DND-41 (cell line): ENCODE data around the gene DGKB.
A peak's percentile ranks its signal among the peaks of the same experiment; 100 is the strongest.

ENCODE experiments used
- ATAC-seq: fragments of 200-7000 bp; cut with Tn5 transposase; 3 replicates; pipeline ENCODE4 v1.9.1; 2021; ENCODE audit warnings: low read depth; ENCODE audit not compliant: insufficient read depth
- DNase-seq: peaks from one replicate; pipeline ENCODE4 v3.0.0-alpha.2; 2020
- H2AFZ ChIP-seq: 2 replicates; pipeline ENCODE4 v1.6.0; 2012; ENCODE audit warnings: low read depth, low read length
- H3K27ac ChIP-seq: 2 replicates; pipeline ENCODE4 v1.5.1; 2012; ENCODE audit warnings: low read length, inconsistent platforms
- H3K27me3 ChIP-seq: fragments of 200-600 bp; sonication (generic); 2 replicates; pipeline ENCODE4 v1.6.0; 2012; ENCODE audit warnings: low read length, mild to moderate bottlenecking, inconsistent platforms; ENCODE audit not compliant: insufficient read depth, poor library complexity
- H3K36me3 ChIP-seq: 2 replicates; pipeline ENCODE4 v1.5.1; 2012; ENCODE audit warnings: low read length, inconsistent platforms; ENCODE audit not compliant: insufficient read depth
- H3K4me1 ChIP-seq: 2 replicates; pipeline ENCODE4 v1.5.1; 2012; ENCODE audit warnings: mild to moderate bottlenecking, low read length; ENCODE audit not compliant: insufficient read depth
- H3K4me2 ChIP-seq: 2 replicates; pipeline ENCODE4 v1.6.0; 2012; ENCODE audit warnings: mild to moderate bottlenecking, moderate library complexity, low read length, inconsistent platforms; ENCODE audit not compliant: insufficient read depth
- H3K4me3 ChIP-seq, 2 experiments: fragments of 200-600 bp in 1 of 2; shearing (Covaris generic) in 1 of 2; 2 replicates each; pipeline ENCODE4 v1.5.1; 2012 to 2016; ENCODE audit warnings: inconsistent platforms in 2 of 2, low read length in 2 of 2, mild to moderate bottlenecking in 2 of 2, low read depth in 1 of 2, moderate library complexity in 1 of 2
- H3K79me2 ChIP-seq: 2 replicates; pipeline ENCODE4 v1.6.0; 2012; ENCODE audit warnings: low read length, inconsistent platforms; ENCODE audit not compliant: insufficient read depth
- H3K9ac ChIP-seq: 2 replicates; pipeline ENCODE4 v1.6.0; 2012; ENCODE audit warnings: low read depth, mild to moderate bottlenecking, inconsistent platforms, low read length, moderate library complexity
- H3K9me3 ChIP-seq: 2 replicates; pipeline ENCODE4 v1.5.1; 2012; ENCODE audit warnings: low read length, moderate library complexity, mild to moderate bottlenecking, inconsistent platforms; ENCODE audit not compliant: insufficient read depth, severe bottlenecking
- H4K20me1 ChIP-seq: 2 replicates; pipeline ENCODE4 v1.6.0; 2012; ENCODE audit warnings: low read length; ENCODE audit not compliant: insufficient read depth
- EZH2 ChIP-seq: IDR thresholded peaks from 3 replicates; pipeline ENCODE4 v1.6.1; 2012; ENCODE audit warnings: borderline replicate concordance, low read depth, mild to moderate bottlenecking, moderate library complexity, low read length, inconsistent platforms; ENCODE audit not compliant: severe bottlenecking
- TF ChIP-seq, protein P1 (sequence below): IDR thresholded peaks from 2 replicates; pipeline ENCODE4 v1.5.1; 2012; ENCODE audit warnings: borderline replicate concordance, low read length, moderate library complexity, mild to moderate bottlenecking; ENCODE audit not compliant: poor library complexity, severe bottlenecking; ENCODE audit errors: extremely low read depth

DGKB gene

DNA sequence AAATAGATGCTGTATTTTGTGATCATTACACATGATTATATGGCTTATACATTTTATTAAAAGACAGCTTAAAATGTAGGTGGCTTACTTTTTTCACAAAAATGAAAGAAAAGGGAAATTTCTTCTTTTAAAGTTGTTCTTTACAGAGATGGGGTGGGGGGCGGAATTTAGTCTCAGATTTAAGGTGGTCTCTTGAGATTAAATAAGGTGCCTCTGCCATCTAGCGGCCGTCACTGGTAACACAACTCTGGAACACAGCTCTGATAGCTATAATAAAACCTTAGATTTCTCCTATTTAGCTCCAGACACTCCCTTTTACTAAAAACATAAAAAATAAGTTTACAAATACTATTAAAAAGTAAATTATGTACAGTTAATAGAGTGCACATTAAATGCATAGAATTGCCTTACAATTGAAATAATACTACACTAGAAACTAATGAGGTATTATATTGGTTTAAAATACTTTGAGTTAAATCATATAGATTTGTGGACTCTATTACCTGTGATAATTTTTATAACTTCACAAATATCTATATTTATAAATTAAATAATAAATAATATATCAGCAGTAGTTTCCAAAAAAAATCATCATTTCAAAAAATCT lies 210.9 kb downstream of the DGKB start:
- Histone ChIP-seq H3K27ac (no peak overlapping the region), H3K4me2 (no peak overlapping the region), H4K20me1 (no peaks in the 10 kb centered on the region), H3K9ac (no peak overlapping the region), H3K36me3 (no peaks in the 10 kb centered on the region), H3K4me3 (no peak overlapping the region), H3K27me3 (no peaks in the 10 kb centered on the region), H3K79me2 (no peaks in the 10 kb centered on the region), H3K4me1 (no peaks in the 10 kb centered on the region), H2AFZ (no peak overlapping the region), H3K9me3 (no peaks in the 10 kb centered on the region)
- DNase-seq (peak; percentile 55), ATAC-seq (peak; percentile 67; the same call in 2 of the 3 replicates)
- TF ChIP-seq, protein P1, sequence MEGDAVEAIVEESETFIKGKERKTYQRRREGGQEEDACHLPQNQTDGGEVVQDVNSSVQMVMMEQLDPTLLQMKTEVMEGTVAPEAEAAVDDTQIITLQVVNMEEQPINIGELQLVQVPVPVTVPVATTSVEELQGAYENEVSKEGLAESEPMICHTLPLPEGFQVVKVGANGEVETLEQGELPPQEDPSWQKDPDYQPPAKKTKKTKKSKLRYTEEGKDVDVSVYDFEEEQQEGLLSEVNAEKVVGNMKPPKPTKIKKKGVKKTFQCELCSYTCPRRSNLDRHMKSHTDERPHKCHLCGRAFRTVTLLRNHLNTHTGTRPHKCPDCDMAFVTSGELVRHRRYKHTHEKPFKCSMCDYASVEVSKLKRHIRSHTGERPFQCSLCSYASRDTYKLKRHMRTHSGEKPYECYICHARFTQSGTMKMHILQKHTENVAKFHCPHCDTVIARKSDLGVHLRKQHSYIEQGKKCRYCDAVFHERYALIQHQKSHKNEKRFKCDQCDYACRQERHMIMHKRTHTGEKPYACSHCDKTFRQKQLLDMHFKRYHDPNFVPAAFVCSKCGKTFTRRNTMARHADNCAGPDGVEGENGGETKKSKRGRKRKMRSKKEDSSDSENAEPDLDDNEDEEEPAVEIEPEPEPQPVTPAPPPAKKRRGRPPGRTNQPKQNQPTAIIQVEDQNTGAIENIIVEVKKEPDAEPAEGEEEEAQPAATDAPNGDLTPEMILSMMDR, result peak; percentile 78
- no peak for TF ChIP-seq EZH2

DNA sequence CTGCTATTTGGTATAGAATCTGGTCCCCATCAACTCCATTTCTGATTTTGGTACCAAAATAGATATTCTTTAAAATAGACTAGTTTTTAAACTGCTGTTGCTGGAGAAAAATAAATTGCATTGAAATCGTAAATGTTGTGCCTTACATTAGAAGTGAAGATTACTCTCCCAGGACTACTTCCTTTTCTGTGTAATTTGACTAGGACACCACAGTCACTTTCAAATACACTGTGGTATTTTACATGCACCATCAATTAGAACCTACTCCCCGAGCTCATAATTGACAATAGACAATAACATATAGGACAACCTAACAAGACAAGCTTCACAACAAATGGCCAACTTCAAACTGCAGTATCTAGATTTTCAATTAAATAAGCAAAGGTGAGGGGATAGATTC lies 211.5 kb downstream of the DGKB start:
- Histone ChIP-seq H3K36me3 (no peaks in the 10 kb centered on the region), H3K4me1 (no peaks in the 10 kb centered on the region), H2AFZ (no peak overlapping the region), H3K79me2 (no peaks in the 10 kb centered on the region), H3K9ac (no peak overlapping the region), H3K4me2 (no peak overlapping the region), H3K27me3 (no peaks in the 10 kb centered on the region), H3K27ac (no peak overlapping the region), H4K20me1 (no peaks in the 10 kb centered on the region), H3K9me3 (no peaks in the 10 kb centered on the region), H3K4me3 (no peak overlapping the region)
- no peak for DNase-seq
- ATAC-seq, result no peak
- TF ChIP-seq EZH2, result no peak
- TF ChIP-seq, protein P1, result no peak

DNA sequence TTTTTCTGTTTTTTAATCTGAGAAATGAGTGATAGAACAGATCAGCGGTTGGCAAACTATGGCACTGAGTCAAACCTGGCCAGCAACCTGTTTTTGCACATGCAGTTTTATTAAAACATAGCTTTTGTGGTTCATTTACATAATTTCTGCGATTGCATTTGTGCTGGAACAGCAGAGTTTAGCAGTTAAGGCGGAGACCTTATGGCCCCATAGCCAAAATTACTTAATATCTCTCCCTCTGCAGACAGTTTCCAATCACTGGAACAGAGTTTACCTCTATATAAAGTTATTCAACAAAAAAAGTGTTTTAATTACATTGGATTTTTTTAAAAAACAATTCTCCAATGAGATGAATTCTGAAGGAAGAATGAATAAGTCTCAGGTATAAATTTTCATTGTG lies 212.1 kb downstream of the DGKB start:
- no peaks in the 10 kb centered on the region for H3K36me3 ChIP-seq
- no peaks in the 10 kb centered on the region for H4K20me1 ChIP-seq

More for the DNA sequence above, 212.1 kb downstream of the DGKB start:
- Histone ChIP-seq H3K9me3 (no peaks in the 10 kb centered on the region), H3K4me1 (no peaks in the 10 kb centered on the region), H3K27ac (no peak overlapping the region), H3K4me2 (no peak overlapping the region), H3K27me3 (no peaks in the 10 kb centered on the region), H3K9ac (no peak overlapping the region), H3K4me3 (no peak overlapping the region), H2AFZ (no peak overlapping the region), H3K79me2 (no peaks in the 10 kb centered on the region)
- ATAC-seq (no peak), DNase-seq (no peak)
- TF ChIP-seq EZH2, result no peak
- TF ChIP-seq, protein P1, result no peak
